Mesenteric fat pad (tissue), 1 donor: ENCODE data around the gene ANKRD35. TPM values are rescaled to one million over a fixed set of nuclear protein-coding genes. Genes with fewer than 3 reads are reported as not detected.
A peak's percentile ranks its signal among the peaks of the same experiment; 100 is the strongest.

Experiments
- DNase-seq: peaks from one replicate; pipeline ENCODE4 v3.0.0-alpha.2; 2020; ENCODE audit warnings: low spot score
- total RNA-seq: library from RNA; stranded (reverse); fragmentation: NEBNext Ultra II Directional; extraction: Animal tissue kit (Norgen Biotek cat#: 25700); gene quantifications from one replicate; pipeline ENCODE4 v1.2.1, GENCODE V29; 2021
- donor health status: DM: yes; HTN: yes; CAD: no.

ANKRD35 gene
- total RNA-seq, 1 donor from 2014 or later, result 4.3 TPM

- no peak for DNase-seq
Measured at GRCh38 chr1:145893306-145894055, 7.8 kb upstream of the ANKRD35 start.

GRCh38 chr1:145892486-145893087 is 6.9 kb upstream of the ANKRD35 start:
- DNase-seq, result no peak

- DNase-seq, result peak; percentile 94
Measured at GRCh38 chr1:145891587-145892485, 6.2 kb upstream of the ANKRD35 start.

- no peak for DNase-seq
Measured at GRCh38 chr1:145891143-145891542, 5.5 kb upstream of the ANKRD35 start.

- DNase-seq, result no peak
Measured at GRCh38 chr1:145889722-145890121, 4.1 kb upstream of the ANKRD35 start.

- no peak for DNase-seq
Measured at GRCh38 chr1:145887631-145888030, 2.0 kb upstream of the ANKRD35 start.

- no peak for DNase-seq
Measured at GRCh38 chr1:145886816-145887215, 1.1 kb upstream of the ANKRD35 start.

- DNase-seq, result no peak
Measured at GRCh38 chr1:145886390-145886789, 724 bp upstream of the ANKRD35 start.

GRCh38 chr1:145884675-145885074 is 991 bp downstream of the ANKRD35 start:
- DNase-seq, result no peak

GRCh38 chr1:145879775-145880174 is 5.9 kb downstream of the ANKRD35 start:
- no peak for DNase-seq

- DNase-seq, result no peak
Measured at GRCh38 chr1:145878724-145879123, 6.9 kb downstream of the ANKRD35 start.

- no peak for DNase-seq
Measured at GRCh38 chr1:145877923-145878486, 7.7 kb downstream of the ANKRD35 start.

- DNase-seq, result no peak
Measured at GRCh38 chr1:145874646-145875045, 11.0 kb downstream of the ANKRD35 start.

GRCh38 chr1:145871994-145872924 is 13.4 kb downstream of the ANKRD35 start:
- DNase-seq, result no peak

GRCh38 chr1:145868232-145868631 is 17.4 kb downstream of the ANKRD35 start:
- DNase-seq, result peak; percentile 20

GRCh38 chr1:145863282-145864018 is 22.2 kb downstream of the ANKRD35 start:
- no peak for DNase-seq

- DNase-seq, result peak; percentile 96
Measured at GRCh38 chr1:145859491-145860023, 26.1 kb downstream of the ANKRD35 start.

- DNase-seq, result peak; percentile 98
Measured at GRCh38 chr1:145858901-145859490, 26.7 kb downstream of the ANKRD35 start, which contains the start of gene PIAS3. TSS of gene PIAS3 (minus strand) at chr1:145859081. CDS start at chr1:145858990, 91 bp downstream.
